Panc1 (cell line): ENCODE results near the gene EVI5. TPM values are rescaled to one million over a fixed set of nuclear protein-coding genes. Genes with fewer than 3 reads are reported as not detected.

ENCODE experiments used
- ATAC-seq: fragments of 200-7000 bp; cut with Tn5 transposase; 2 replicates; pipeline ENCODE4 v1.9.1; 2020; ENCODE audit warnings: mild to moderate bottlenecking, moderate library complexity
- BruUV-seq: library from RNA; stranded (reverse); fragments of 400-500 nt; replicated peaks from 2 replicates; lab custom pipeline; 2021; lab: Mats Ljungman, UMichigan
- CTCF ChIA-PET: fragments of 300-600 bp; sonication (Branson Sonifier 250); formaldehyde crosslinking; loops from one replicate; lab custom pipeline; 2022; ENCODE audit warnings: antibody characterized with exemption; lab: Charles Lee
- POLR2A ChIA-PET: fragments of 300-600 bp; sonication (Branson Sonifier 250); formaldehyde crosslinking; loops from one replicate; lab custom pipeline; 2022; ENCODE audit warnings: antibody characterized with exemption; lab: Charles Lee
- DNase-seq: peaks from one replicate; pipeline ENCODE4 v3.0.0-alpha.2; 2010; ENCODE audit warnings: low read depth, low spot score
- H3K27ac ChIP-seq: 2 replicates; pipeline ENCODE4 v1.5.1; 2011; ENCODE audit warnings: mild to moderate bottlenecking, low read length, inconsistent platforms
- H3K27me3 ChIP-seq: fragments of 200-500 bp; sonication (Bioruptor generic); 2 replicates; pipeline ENCODE4 v1.6.0; 2014; ENCODE audit warnings: low read length, inconsistent platforms; ENCODE audit not compliant: control insufficient read depth, insufficient read depth
- H3K36me3 ChIP-seq: fragments of 200-500 bp; sonication (Bioruptor generic); 2 replicates; pipeline ENCODE4 v1.5.1; 2014; ENCODE audit warnings: inconsistent platforms, mild to moderate bottlenecking, low read length, moderate library complexity; ENCODE audit not compliant: control insufficient read depth, insufficient read depth
- H3K4me1 ChIP-seq: 2 replicates; pipeline ENCODE4 v1.5.1; 2011; ENCODE audit warnings: inconsistent platforms, mild to moderate bottlenecking, low read length, moderate library complexity; ENCODE audit not compliant: control insufficient read depth, insufficient read depth
- H3K4me3 ChIP-seq, 2 experiments: 2 replicates each; pipeline ENCODE4 v1.5.1; 2011 to 2012; ENCODE audit warnings: low read depth in 2 of 2, low read length in 2 of 2, mild to moderate bottlenecking in 2 of 2, inconsistent platforms in 1 of 2, moderate library complexity in 1 of 2
- H3K9me3 ChIP-seq: fragments of 200-500 bp; sonication (Bioruptor generic); 2 replicates; pipeline ENCODE4 v1.5.1; 2014; ENCODE audit warnings: low read depth, mild to moderate bottlenecking, inconsistent platforms, low read length, moderate library complexity; ENCODE audit not compliant: control insufficient read depth, insufficient read depth
- POLR2AphosphoS5 ChIP-seq: IDR thresholded peaks from 2 replicates; pipeline ENCODE4 v1.6.1; 2012; ENCODE audit warnings: mild to moderate bottlenecking, low read depth, low read length, moderate library complexity
- SIN3A ChIP-seq: IDR thresholded peaks from 2 replicates; pipeline ENCODE4 v1.6.1; 2012; ENCODE audit warnings: low read depth, mild to moderate bottlenecking, low read length, moderate library complexity, borderline replicate concordance; ENCODE audit not compliant: insufficient read depth
- TCF7L2 ChIP-seq: IDR thresholded peaks from 2 replicates; pipeline ENCODE4 v1.6.1; 2011; ENCODE audit warnings: mild to moderate bottlenecking, low read depth, low read length, inconsistent platforms
- in situ Hi-C: cut with HindIII; loops from 2 replicates; pipeline ENCODE4 v1.10.0; 2016; ENCODE audit warnings: low sequenced_read_pairs, low pct_unique_long_range_greater_than_20kb
- intact Hi-C: fragments of 100-400 bp; cut with micrococcal nuclease; formaldehyde crosslinking; loops from one replicate; pipeline ENCODE4 v1.10.0; 2022; ENCODE audit not compliant: unreplicated experiment
- total RNA-seq: library from RNA; stranded (reverse); gene quantifications from one replicate; pipeline ENCODE4 v1.2.1, GENCODE V29; 2021; ENCODE audit not compliant: unreplicated experiment
- TF ChIP-seq, protein P1 (sequence below): fragments of 450-650 bp; IDR thresholded peaks from 2 replicates; pipeline ENCODE4 v1.5.1; 2017; ENCODE audit warnings: mild to moderate bottlenecking
- TF ChIP-seq, protein P2 (sequence below), 2 experiments: IDR thresholded peaks; 2 replicates each; pipeline ENCODE4 v1.6.1; 2011 to 2012; ENCODE audit warnings: low read depth in 2 of 2, control low read depth in 1 of 2, low read length in 1 of 2, mild to moderate bottlenecking in 1 of 2, moderate library complexity in 1 of 2; ENCODE audit not compliant: insufficient read depth in 1 of 2

The EVI5 gene
- total RNA-seq, 1 experiment from 2014 or later = 21.2 TPM

DNA sequence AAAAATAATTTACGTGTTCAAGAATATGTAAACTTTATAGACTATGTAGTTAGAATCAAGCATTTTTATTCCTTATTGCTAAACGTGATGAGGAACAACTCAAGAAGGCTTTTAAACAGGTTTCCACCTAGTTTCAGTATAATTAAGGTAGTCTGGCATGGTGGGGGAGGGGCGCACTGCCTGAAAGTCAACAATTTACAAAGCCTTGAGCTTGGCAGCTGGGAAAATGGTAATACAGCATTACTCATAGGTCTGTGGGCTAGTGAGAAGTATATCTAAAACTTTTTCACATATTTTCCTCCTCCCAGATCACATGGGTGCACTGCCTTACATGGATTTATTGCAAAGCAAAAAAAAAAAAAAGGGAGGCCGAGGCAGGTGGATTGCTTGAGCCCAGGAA, 75.2 kb downstream of the EVI5 start:
- TF ChIP-seq TCF7L2 (no peak), SIN3A (no peak), POLR2AphosphoS5 (no peak)
- TF ChIP-seq, protein P1, sequence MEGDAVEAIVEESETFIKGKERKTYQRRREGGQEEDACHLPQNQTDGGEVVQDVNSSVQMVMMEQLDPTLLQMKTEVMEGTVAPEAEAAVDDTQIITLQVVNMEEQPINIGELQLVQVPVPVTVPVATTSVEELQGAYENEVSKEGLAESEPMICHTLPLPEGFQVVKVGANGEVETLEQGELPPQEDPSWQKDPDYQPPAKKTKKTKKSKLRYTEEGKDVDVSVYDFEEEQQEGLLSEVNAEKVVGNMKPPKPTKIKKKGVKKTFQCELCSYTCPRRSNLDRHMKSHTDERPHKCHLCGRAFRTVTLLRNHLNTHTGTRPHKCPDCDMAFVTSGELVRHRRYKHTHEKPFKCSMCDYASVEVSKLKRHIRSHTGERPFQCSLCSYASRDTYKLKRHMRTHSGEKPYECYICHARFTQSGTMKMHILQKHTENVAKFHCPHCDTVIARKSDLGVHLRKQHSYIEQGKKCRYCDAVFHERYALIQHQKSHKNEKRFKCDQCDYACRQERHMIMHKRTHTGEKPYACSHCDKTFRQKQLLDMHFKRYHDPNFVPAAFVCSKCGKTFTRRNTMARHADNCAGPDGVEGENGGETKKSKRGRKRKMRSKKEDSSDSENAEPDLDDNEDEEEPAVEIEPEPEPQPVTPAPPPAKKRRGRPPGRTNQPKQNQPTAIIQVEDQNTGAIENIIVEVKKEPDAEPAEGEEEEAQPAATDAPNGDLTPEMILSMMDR = no peak
- TF ChIP-seq, protein P2, sequence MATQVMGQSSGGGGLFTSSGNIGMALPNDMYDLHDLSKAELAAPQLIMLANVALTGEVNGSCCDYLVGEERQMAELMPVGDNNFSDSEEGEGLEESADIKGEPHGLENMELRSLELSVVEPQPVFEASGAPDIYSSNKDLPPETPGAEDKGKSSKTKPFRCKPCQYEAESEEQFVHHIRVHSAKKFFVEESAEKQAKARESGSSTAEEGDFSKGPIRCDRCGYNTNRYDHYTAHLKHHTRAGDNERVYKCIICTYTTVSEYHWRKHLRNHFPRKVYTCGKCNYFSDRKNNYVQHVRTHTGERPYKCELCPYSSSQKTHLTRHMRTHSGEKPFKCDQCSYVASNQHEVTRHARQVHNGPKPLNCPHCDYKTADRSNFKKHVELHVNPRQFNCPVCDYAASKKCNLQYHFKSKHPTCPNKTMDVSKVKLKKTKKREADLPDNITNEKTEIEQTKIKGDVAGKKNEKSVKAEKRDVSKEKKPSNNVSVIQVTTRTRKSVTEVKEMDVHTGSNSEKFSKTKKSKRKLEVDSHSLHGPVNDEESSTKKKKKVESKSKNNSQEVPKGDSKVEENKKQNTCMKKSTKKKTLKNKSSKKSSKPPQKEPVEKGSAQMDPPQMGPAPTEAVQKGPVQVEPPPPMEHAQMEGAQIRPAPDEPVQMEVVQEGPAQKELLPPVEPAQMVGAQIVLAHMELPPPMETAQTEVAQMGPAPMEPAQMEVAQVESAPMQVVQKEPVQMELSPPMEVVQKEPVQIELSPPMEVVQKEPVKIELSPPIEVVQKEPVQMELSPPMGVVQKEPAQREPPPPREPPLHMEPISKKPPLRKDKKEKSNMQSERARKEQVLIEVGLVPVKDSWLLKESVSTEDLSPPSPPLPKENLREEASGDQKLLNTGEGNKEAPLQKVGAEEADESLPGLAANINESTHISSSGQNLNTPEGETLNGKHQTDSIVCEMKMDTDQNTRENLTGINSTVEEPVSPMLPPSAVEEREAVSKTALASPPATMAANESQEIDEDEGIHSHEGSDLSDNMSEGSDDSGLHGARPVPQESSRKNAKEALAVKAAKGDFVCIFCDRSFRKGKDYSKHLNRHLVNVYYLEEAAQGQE (IDR thresholded peaks at IDR 0.05; ENCODE audit: insufficient read depth in 1 of 2, low read depth in 2 of 2, low read length in 1 of 2) = no peak
- DNase-seq (no peak), ATAC-seq (no peak)
- ChIA-PET POLR2A (no interaction called here), CTCF (no interaction called here)
- Histone ChIP-seq H3K36me3 (no peaks in the 10 kb centered on the region), H3K9me3 (no peaks in the 10 kb centered on the region), H3K27ac (no peak overlapping the region), H3K27me3 (no peaks in the 10 kb centered on the region), H3K4me3 (no peak overlapping the region), H3K4me1 (no peaks in the 10 kb centered on the region)
- BruUV-seq = no TSS peak
- in situ Hi-C loops (no loop called here), intact Hi-C loops (no loop called here)

DNA sequence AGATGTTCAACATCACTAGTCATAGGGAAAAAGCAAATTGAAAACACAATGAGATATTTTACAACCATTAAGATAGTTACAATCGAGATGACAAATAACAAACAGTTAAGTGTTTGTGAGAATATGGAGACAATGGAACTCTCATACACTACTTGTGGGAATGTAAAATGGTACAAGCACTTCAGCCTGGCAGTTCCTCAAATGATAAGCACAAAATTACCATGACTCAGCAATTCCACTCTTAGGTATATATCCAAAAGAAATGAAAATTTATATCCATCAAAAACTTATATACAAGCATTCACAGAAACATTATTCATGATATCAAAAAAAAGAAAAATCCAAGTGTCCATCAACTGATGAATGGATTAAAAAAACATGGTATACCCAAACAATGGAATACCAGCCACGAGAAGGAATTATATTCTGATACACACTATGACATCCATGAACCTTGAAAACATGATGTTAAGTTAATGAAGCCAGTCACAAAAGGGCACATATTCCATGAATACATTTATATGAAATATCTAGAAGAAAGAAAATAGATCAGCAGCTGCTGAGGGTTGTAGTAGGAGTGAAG, 76.4 kb downstream of the EVI5 start:
- ChIA-PET POLR2A (no interaction called here), CTCF (no interaction called here)
- no TSS peak for BruUV-seq
- DNase-seq = no peak
- Histone ChIP-seq H3K4me1 (no peaks in the 10 kb centered on the region), H3K36me3 (no peaks in the 10 kb centered on the region), H3K4me3 (no peak overlapping the region), H3K27me3 (no peaks in the 10 kb centered on the region), H3K27ac (no peak overlapping the region), H3K9me3 (no peaks in the 10 kb centered on the region)
- intact Hi-C loops = no loop called here
- no peak for TF ChIP-seq POLR2AphosphoS5
- no peak for ATAC-seq
- in situ Hi-C loops = no loop called here

DNA sequence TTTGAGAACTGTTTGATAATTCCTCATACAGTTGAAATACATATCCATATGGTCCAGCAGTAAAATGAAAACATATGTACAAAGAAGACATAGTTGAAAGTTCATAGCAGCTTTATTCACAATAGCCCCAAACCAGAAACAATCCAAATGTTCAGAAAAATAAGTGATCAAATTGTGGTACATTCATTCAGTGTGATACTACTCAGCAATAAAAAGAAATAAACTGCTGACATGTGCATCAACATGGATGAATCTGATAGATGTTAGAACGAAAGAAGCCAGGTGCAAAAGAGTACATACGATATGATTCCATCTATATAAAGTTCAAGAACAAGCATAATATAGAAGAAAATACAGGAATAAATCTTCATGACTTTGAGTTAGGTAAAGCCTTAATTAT, 77.2 kb downstream of the EVI5 start:
- no TSS peak for BruUV-seq
- no peak overlapping the region for H3K4me3 ChIP-seq
- H3K27ac ChIP-seq = no peak overlapping the region
- no peaks in the 10 kb centered on the region for H3K36me3 ChIP-seq
- no peaks in the 10 kb centered on the region for H3K27me3 ChIP-seq
- ATAC-seq (no peak), DNase-seq (no peak)
- TF ChIP-seq POLR2AphosphoS5 = no peak
- TF ChIP-seq, protein P2 (IDR thresholded peaks at IDR 0.05; ENCODE audit: insufficient read depth in 1 of 2, low read depth in 2 of 2, low read length in 1 of 2) = no peak
- TF ChIP-seq SIN3A = no peak
- no peak for TF ChIP-seq TCF7L2
- TF ChIP-seq, protein P1 = no peak
- CTCF ChIA-PET = no interaction called here
- POLR2A ChIA-PET = no interaction called here
- intact Hi-C loops (no loop called here), in situ Hi-C loops (no loop called here)
- no peaks in the 10 kb centered on the region for H3K4me1 ChIP-seq
- no peaks in the 10 kb centered on the region for H3K9me3 ChIP-seq
